Measurements from ENCODE around the gene KDM2B.

DNA sequence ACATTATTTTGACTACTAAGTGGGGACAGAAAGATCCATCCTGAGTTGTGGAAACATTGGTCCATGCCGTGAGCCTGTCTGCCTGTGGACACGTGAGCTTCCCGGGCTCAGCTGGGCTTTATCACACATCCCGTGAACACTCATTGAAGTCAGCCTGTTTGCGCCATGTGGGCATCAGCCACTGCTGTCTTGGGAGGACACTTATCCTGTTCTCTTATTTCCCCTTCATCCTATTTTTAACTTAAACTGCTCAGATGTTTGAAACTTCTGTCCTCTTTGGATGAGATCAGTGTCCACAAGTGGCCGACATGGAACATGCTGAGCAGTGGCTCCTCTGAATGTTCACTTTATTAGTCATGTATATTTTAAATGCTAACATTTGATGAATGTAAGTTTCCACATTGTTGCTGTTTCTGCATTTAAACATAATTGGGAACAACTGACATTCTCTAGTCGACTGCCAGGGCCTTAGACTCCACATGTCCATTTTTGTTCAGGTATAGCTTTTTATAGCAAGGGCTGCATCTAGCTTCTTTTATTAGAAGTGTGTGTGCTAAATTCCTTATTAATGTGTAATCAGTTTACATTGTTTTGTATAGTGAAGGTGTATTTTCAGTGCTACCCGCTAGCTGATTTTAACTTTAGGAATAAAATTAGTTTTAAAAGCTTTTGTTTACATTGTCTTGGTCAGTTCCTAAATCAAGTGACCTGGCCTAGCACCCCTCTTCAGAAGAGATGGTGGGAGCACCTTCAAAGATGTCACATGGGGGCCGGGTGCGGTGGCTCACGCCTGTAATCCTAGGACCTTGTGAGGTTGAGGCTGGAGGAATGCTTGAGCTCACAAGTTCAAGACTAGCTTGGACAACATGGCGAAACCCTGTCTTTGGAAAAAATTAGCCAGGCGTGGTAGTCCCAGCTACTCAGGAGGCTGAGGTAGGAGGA, 156.9 kb downstream of the KDM2B start:
- no peak for TF ChIP-seq CTCF (IDR thresholded peaks at IDR 0.05; ENCODE audit: low read length)
- no peak for TF ChIP-seq EZH2phosphoT487 (IDR thresholded peaks at IDR 0.05; ENCODE audit: low read length)

All from MM.1S (cell line).